Urinary bladder (tissue), 4 donors: ENCODE measurements around the gene IPCEF1. TPM values are rescaled to one million over a fixed set of nuclear protein-coding genes. Genes with fewer than 3 reads are reported as not detected.
"Not testable (repeated sequence)": the region's sequence is repeated elsewhere in the genome, so short reads cannot be mapped to it uniquely, and the experiment has no call there.

Experiments
- DNase-seq: peaks from one replicate; pipeline ENCODE4 v3.0.0-alpha.2; 2015; ENCODE audit errors: extremely low spot score
- H3K27ac ChIP-seq: one replicate; pipeline ENCODE4 v1.5.1; 2013; ENCODE audit warnings: low read depth, mild to moderate bottlenecking, moderate library complexity
- H3K36me3 ChIP-seq: one replicate; pipeline ENCODE4 v1.6.1; 2013; ENCODE audit warnings: mild to moderate bottlenecking, moderate library complexity; ENCODE audit not compliant: insufficient read depth
- H3K4me1 ChIP-seq: one replicate; pipeline ENCODE4 v1.6.1; 2013; ENCODE audit warnings: mild to moderate bottlenecking, moderate library complexity; ENCODE audit not compliant: insufficient read depth
- H3K4me3 ChIP-seq: one replicate; pipeline ENCODE4 v1.5.1; 2013; ENCODE audit warnings: low read depth, low read length
- WGBS: extraction: QIAGEN DNeasy Blood & Tissue Kit; methylation state at CpG from one replicate; pipeline ENCODE4 v1.1.7; 2013; 5-methylcytosine and 5-hydroxymethylcytosine counted together
- polyA plus RNA-seq: library from polyadenylated mRNA; stranded (reverse); fragments of 200-250 nt; gene quantifications from one replicate; pipeline ENCODE4 v1.2.3, GENCODE V29; 2013
- total RNA-seq: library from RNA; depleted of rRNA; stranded (reverse); fragments of >200 nt; gene quantifications from one replicate; pipeline ENCODE4 v1.2.3, GENCODE V29; 2014
- donor health status: healthy with polysubstance abuse.
- donor health status: healthy.

The IPCEF1 gene
- total and polyA plus RNA-seq, 2 donors: 1.1 to 3.0 TPM

GRCh38 chr6:154306696-154307095 lies 49.9 kb downstream of the IPCEF1 start:
- Histone ChIP-seq H3K4me1 (no peaks in the 10 kb centered on the region), H3K27ac (no peak overlapping the region), H3K4me3 (no peak overlapping the region), H3K36me3 (no peaks in the 10 kb centered on the region)
- no peak for DNase-seq
- 96% methylated on average over 4 of the region's 4 CpGs for WGBS

GRCh38 chr6:154304191-154304590 lies 52.4 kb downstream of the IPCEF1 start:
- 82% methylated on average over 1 of the region's 1 CpG for WGBS
- H3K36me3 ChIP-seq: no peaks in the 10 kb centered on the region
- H3K4me3 ChIP-seq: no peak overlapping the region
- H3K27ac ChIP-seq: no peak overlapping the region
- no peaks in the 10 kb centered on the region for H3K4me1 ChIP-seq
- no peak for DNase-seq

GRCh38 chr6:154303642-154304041 lies 53.0 kb downstream of the IPCEF1 start:
- H3K36me3 ChIP-seq, H3K27ac ChIP-seq, H3K4me3 ChIP-seq, H3K4me1 ChIP-seq, DNase-seq: not testable (repeated sequence)
- WGBS: 75% methylated on average over 4 of the region's 4 CpGs

- Histone ChIP-seq H3K4me1 (no peaks in the 10 kb centered on the region), H3K36me3 (no peaks in the 10 kb centered on the region), H3K4me3 (no peak overlapping the region), H3K27ac (no peak overlapping the region)
- DNase-seq: no peak
- WGBS: 56% methylated on average over 10 of the region's 10 CpGs
Observed at GRCh38 chr6:154301839-154302752, 54.5 kb downstream of the IPCEF1 start.

- WGBS: 41% methylated on average over 7 of the region's 7 CpGs
- H3K27ac ChIP-seq: no peak overlapping the region
Observed at GRCh38 chr6:154301086-154301625, 55.4 kb downstream of the IPCEF1 start.

GRCh38 chr6:154298297-154298696 lies 58.3 kb downstream of the IPCEF1 start:
- no peak overlapping the region for H3K27ac ChIP-seq
- no peak for DNase-seq
- 51% methylated on average over 3 of the region's 3 CpGs for WGBS
- H3K4me1 ChIP-seq: no peaks in the 10 kb centered on the region
- no peaks in the 10 kb centered on the region for H3K36me3 ChIP-seq
- H3K4me3 ChIP-seq: no peak overlapping the region

More at GRCh38 chr6:154301086-154301625, 55.4 kb downstream of the IPCEF1 start:
- Histone ChIP-seq H3K4me3 (no peak overlapping the region), H3K4me1 (no peaks in the 10 kb centered on the region), H3K36me3 (no peaks in the 10 kb centered on the region)
- DNase-seq: no peak

GRCh38 chr6:154297721-154298120 lies 58.9 kb downstream of the IPCEF1 start:
- no peaks in the 10 kb centered on the region for H3K36me3 ChIP-seq
- H3K4me3 ChIP-seq: no peak overlapping the region
- no peak for DNase-seq
- no peak overlapping the region for H3K27ac ChIP-seq
- 22% methylated on average over 3 of the region's 3 CpGs for WGBS
- H3K4me1 ChIP-seq: no peaks in the 10 kb centered on the region

- Histone ChIP-seq H3K4me3 (no peak overlapping the region), H3K27ac (no peak overlapping the region), H3K36me3 (no peaks in the 10 kb centered on the region), H3K4me1 (no peaks in the 10 kb centered on the region)
- DNase-seq: no peak
- 93% methylated on average over 4 of the region's 4 CpGs for WGBS
Observed at GRCh38 chr6:154297210-154297609, 59.4 kb downstream of the IPCEF1 start.

GRCh38 chr6:154295733-154296132 lies 60.9 kb downstream of the IPCEF1 start:
- H3K4me3 ChIP-seq: no peak overlapping the region
- DNase-seq: no peak
- H3K27ac ChIP-seq: no peak overlapping the region
- no peaks in the 10 kb centered on the region for H3K36me3 ChIP-seq
- H3K4me1 ChIP-seq: no peaks in the 10 kb centered on the region
- WGBS: 66% methylated on average over 4 of the region's 4 CpGs

- no peak overlapping the region for H3K4me3 ChIP-seq
- no peaks in the 10 kb centered on the region for H3K36me3 ChIP-seq
- no peak for DNase-seq
- H3K27ac ChIP-seq: no peak overlapping the region
- H3K4me1 ChIP-seq: no peaks in the 10 kb centered on the region
- WGBS: 53% methylated on average over 4 of the region's 4 CpGs
Observed at GRCh38 chr6:154292855-154293519, 63.6 kb downstream of the IPCEF1 start.

GRCh38 chr6:154292066-154292465 lies 64.5 kb downstream of the IPCEF1 start:
- Histone ChIP-seq H3K4me3 (no peak overlapping the region), H3K27ac (no peak overlapping the region), H3K4me1 (no peaks in the 10 kb centered on the region), H3K36me3 (no peaks in the 10 kb centered on the region)
- no peak for DNase-seq
- WGBS: 65% methylated on average over 3 of the region's 3 CpGs

GRCh38 chr6:154289818-154290508 lies 66.6 kb downstream of the IPCEF1 start:
- DNase-seq: no peak
- Histone ChIP-seq H3K4me1 (no peaks in the 10 kb centered on the region), H3K4me3 (no peak overlapping the region), H3K27ac (no peak overlapping the region), H3K36me3 (no peaks in the 10 kb centered on the region)
- WGBS: 88% methylated on average over 6 of the region's 6 CpGs

GRCh38 chr6:154285826-154286225 lies 70.8 kb downstream of the IPCEF1 start:
- WGBS: 40% methylated on average over 1 of the region's 1 CpG

More at GRCh38 chr6:154285826-154286225, 70.8 kb downstream of the IPCEF1 start:
- no peaks in the 10 kb centered on the region for H3K4me1 ChIP-seq
- no peak overlapping the region for H3K4me3 ChIP-seq
- H3K27ac ChIP-seq: no peak overlapping the region
- DNase-seq: no peak
- no peaks in the 10 kb centered on the region for H3K36me3 ChIP-seq
